Fibroblast of pulmonary artery (primary cell): ENCODE data around the gene NDST1.

ENCODE experiments used
- DNase-seq: peaks from one replicate; pipeline ENCODE4 v3.0.0-alpha.2; 2010; ENCODE audit warnings: low read depth
- H3K4me3 ChIP-seq: replicated peaks from 2 replicates; pipeline ENCODE4 v1.5.1; 2011; ENCODE audit warnings: low read depth, mild to moderate bottlenecking, control low read depth, low read length, moderate library complexity
- CTCF ChIP-seq: IDR thresholded peaks from 2 replicates; pipeline ENCODE4 v1.5.1; 2011; ENCODE audit warnings: mild to moderate bottlenecking, control low read depth, low read length, inconsistent platforms; ENCODE audit errors: missing control alignments

Gene NDST1

GRCh38 chr5:150506571-150507473 lies 1.1 kb upstream of the NDST1 start:
- H3K4me3 ChIP-seq: no peak overlapping the region
- TF ChIP-seq CTCF: no peak
- no peak for DNase-seq

GRCh38 chr5:150508277-150508640 lies 328 bp downstream of the NDST1 start:
- H3K4me3 ChIP-seq: no peak overlapping the region
- no peak for TF ChIP-seq CTCF

GRCh38 chr5:150508828-150509227 lies 897 bp downstream of the NDST1 start:
- H3K4me3 ChIP-seq: no peak overlapping the region
- no peak for DNase-seq
- no peak for TF ChIP-seq CTCF

More at GRCh38 chr5:150508277-150508640, 328 bp downstream of the NDST1 start:
- DNase-seq: no peak

GRCh38 chr5:150509992-150510391 lies 2.1 kb downstream of the NDST1 start:
- H3K4me3 ChIP-seq: no peak overlapping the region
- no peak for TF ChIP-seq CTCF
- no peak for DNase-seq

- no peak for DNase-seq
- TF ChIP-seq CTCF: no peak
- H3K4me3 ChIP-seq: no peak overlapping the region
These were observed 2.7 kb downstream of the NDST1 start for GRCh38 chr5:150510460-150511263.

GRCh38 chr5:150511578-150512367 lies 3.8 kb downstream of the NDST1 start:
- peak; percentile 47 for DNase-seq
- H3K4me3 ChIP-seq: no peak overlapping the region
- no peak for TF ChIP-seq CTCF
